Sigmoid colon (tissue), 7 donors: ENCODE data around the gene KRTAP5-3. TPM values are rescaled to one million over a fixed set of nuclear protein-coding genes. Genes with fewer than 3 reads are reported as not detected.
A peak's percentile ranks its signal among the peaks of the same experiment; 100 is the strongest.

Experiments
- DNase-seq: peaks from one replicate; pipeline ENCODE4 v3.0.0-alpha.2; 2019
- H3K27ac ChIP-seq, 4 donors: fragments of 200-600 bp; sonication (generic); one replicate each; pipeline ENCODE4 v1.5.1; 2016 to 2019; ENCODE audit warnings: mild to moderate bottlenecking in 1 of 4
- H3K27me3 ChIP-seq, 3 donors: fragments of 200-600 bp; sonication (generic); one replicate each; pipeline ENCODE4 v1.5.1; 2019; ENCODE audit warnings: mild to moderate bottlenecking in 1 of 3
- H3K36me3 ChIP-seq, 4 donors: fragments of 200-600 bp; sonication (generic); one replicate each; pipeline ENCODE4 v1.5.1; 2016 to 2019
- H3K4me1 ChIP-seq, 4 donors: fragments of 200-600 bp; sonication (generic); one replicate each; pipeline ENCODE4 v1.5.1; 2017 to 2019
- H3K4me3 ChIP-seq, 4 donors: fragments of 200-600 bp; sonication (generic); one replicate each; pipeline ENCODE4 v1.5.1; 2017 to 2019; ENCODE audit warnings: mild to moderate bottlenecking in 2 of 4, moderate library complexity in 1 of 4
- H3K9me3 ChIP-seq, 4 donors: fragments of 200-600 bp in 3 of 4; sonication (generic) in 3 of 4; one replicate each; pipeline versions ENCODE4 v1.5.1 to v1.6.1; 2013 to 2019
- CTCF ChIP-seq, 4 experiments: fragments of 450-650 bp in 3 of 4; fragments of 200-600 bp in 1 of 4; IDR thresholded peaks; one replicate each; pipeline ENCODE4 v1.5.1; 2016 to 2019; ENCODE audit warnings: antibody characterized with exemption in 4 of 4, mild to moderate bottlenecking in 3 of 4, moderate library complexity in 2 of 4
- EP300 ChIP-seq, 4 donors: sonication (generic); formaldehyde crosslinking; IDR thresholded peaks; one replicate each; pipeline ENCODE4 v1.6.1; 2017; ENCODE audit warnings: antibody characterized with exemption in 4 of 4
- POLR2A ChIP-seq, 2 donors: fragments of 450-650 bp; IDR thresholded peaks; one replicate each; pipeline ENCODE4 v1.6.1; 2016; ENCODE audit warnings: antibody characterized with exemption in 2 of 2, mild to moderate bottlenecking in 2 of 2, moderate library complexity in 2 of 2
- POLR2AphosphoS5 ChIP-seq, 4 donors: sonication (generic); formaldehyde crosslinking; IDR thresholded peaks; one replicate each; pipeline ENCODE4 v1.6.1; 2017; ENCODE audit warnings: antibody characterized with exemption in 4 of 4
- WGBS, 2 donors: extraction: QIAGEN DNeasy Blood & Tissue Kit; methylation state at CpG; one replicate each; pipeline ENCODE4 v1.1.7; 2013; 5-methylcytosine and 5-hydroxymethylcytosine counted together
- intact Hi-C: fragments of 100-400 bp; cut with DNase I; formaldehyde crosslinking; loops from one replicate; pipeline ENCODE4 v1.15.1; 2023
- polyA plus RNA-seq, 3 donors: library from polyadenylated mRNA; stranded (reverse); fragments of 200-250 nt; gene quantifications; one replicate each; pipeline ENCODE4 v1.2.3, GENCODE V29; 2013
- total RNA-seq, 4 donors: library from RNA; depleted of rRNA; stranded (reverse); fragments of >200 nt; gene quantifications; one replicate each; pipeline ENCODE4 v1.1.0, GENCODE V29; 2016
- donor health status: healthy with polysubstance abuse.
- donor health status: Bipolar disorder and iron deficiency.
- donor health status: healthy.

KRTAP5-3 gene
- total and polyA plus RNA-seq, 7 donors = not detected

GRCh38 chr11:1636291-1636950 is 28.2 kb upstream of the KRTAP5-3 start:
- Histone ChIP-seq H3K27me3 (peaks cover 0 to 43% (median 24%) of the 10 kb centered on the region in 3 donors), H3K27ac (no peak overlapping the region), H3K36me3 (no peaks in the 10 kb centered on the region), H3K4me3 (no peak overlapping the region), H3K4me1 (no peaks in the 10 kb centered on the region), H3K9me3 (no peaks in the 10 kb centered on the region)
- TF ChIP-seq POLR2A (IDR thresholded peaks at IDR 0.05) (no peak), CTCF (IDR thresholded peaks at IDR 0.05) (no peak), EP300 (IDR thresholded peaks at IDR 0.05) (no peak), POLR2AphosphoS5 (IDR thresholded peaks at IDR 0.05) (no peak)
- 87 to 89% methylated on average over 19 of the region's 19 CpGs for WGBS, 2 donors
- intact Hi-C loops = no loop called here
- DNase-seq = peak; percentile 56

DNA sequence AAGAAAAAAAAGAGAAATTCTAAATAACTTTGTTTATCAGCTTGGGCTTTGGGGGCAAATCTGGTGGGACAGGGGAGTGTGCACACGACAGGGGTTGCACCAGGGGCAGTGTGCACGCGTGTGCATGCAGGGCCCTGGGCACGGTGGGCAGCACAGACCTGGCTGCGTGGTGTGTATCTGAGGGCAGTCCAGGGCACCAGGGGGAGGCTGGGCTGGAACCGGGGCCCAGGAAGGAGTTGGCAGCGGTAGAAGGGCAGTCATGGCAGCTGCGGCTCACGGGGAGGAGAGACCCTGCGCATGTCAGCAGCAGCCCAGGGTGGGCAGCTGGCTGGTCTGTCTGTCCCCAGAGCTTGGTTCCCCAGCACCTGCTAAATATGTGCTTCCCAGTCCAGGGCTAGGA is 25.6 kb upstream of the KRTAP5-3 start:
- H3K27ac ChIP-seq = no peak overlapping the region
- TF ChIP-seq POLR2AphosphoS5 (IDR thresholded peaks at IDR 0.05) (no peak), CTCF (IDR thresholded peaks at IDR 0.05) (no peak), EP300 (IDR thresholded peaks at IDR 0.05) (no peak), POLR2A (IDR thresholded peaks at IDR 0.05) (no peak)
- H3K9me3 ChIP-seq = no peaks in the 10 kb centered on the region
- H3K27me3 ChIP-seq = peaks cover 0 to 38% (median 22%) of the 10 kb centered on the region in 3 donors
- intact Hi-C loops = no loop called here
- DNase-seq = peak; percentile 30
- no peaks in the 10 kb centered on the region for H3K36me3 ChIP-seq
- WGBS, 2 donors = 86 to 93% methylated on average over 10 of the region's 10 CpGs
- H3K4me1 ChIP-seq = no peaks in the 10 kb centered on the region
- H3K4me3 ChIP-seq = no peak overlapping the region

DNA sequence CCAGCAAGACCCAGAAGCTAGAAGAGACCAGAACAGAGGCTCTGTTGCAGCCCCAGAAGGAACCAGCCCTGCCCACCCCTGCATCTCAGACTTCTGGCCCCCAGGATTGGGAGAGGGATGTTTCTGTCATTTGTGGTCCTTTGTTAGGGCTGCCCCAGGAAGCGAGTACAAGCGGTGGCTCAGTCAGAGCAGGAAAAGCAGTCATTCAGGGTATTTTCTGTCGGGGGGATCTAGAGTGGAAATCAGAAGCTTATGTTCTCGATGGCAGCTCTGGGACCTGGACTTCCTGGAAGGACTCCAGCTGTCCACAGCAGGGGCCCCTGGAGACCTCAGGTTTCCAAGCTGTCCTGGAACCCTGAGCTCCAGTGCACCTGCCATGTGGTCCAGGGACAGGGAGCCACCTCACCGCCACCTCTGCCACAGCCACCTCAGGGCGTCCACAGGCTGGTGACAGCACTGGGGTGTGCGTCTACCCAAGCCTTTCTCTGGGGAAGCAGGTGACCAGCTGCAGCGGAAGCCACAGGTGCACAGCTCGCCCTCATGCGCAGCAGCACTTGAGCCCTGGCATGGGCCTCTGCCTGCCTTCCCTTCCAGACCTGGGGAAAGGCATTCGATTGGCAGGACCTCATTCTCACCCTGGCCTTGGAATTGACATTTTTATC is 23.9 kb upstream of the KRTAP5-3 start:
- intact Hi-C loops = no loop called here
- Histone ChIP-seq H3K4me1 (no peaks in the 10 kb centered on the region), H3K9me3 (no peaks in the 10 kb centered on the region), H3K27ac (no peak overlapping the region), H3K27me3 (peaks cover 0 to 41% (median 22%) of the 10 kb centered on the region in 3 donors), H3K4me3 (no peak overlapping the region), H3K36me3 (no peaks in the 10 kb centered on the region)
- TF ChIP-seq POLR2A (IDR thresholded peaks at IDR 0.05) (no peak), POLR2AphosphoS5 (IDR thresholded peaks at IDR 0.05) (no peak), CTCF (IDR thresholded peaks at IDR 0.05) (no peak), EP300 (IDR thresholded peaks at IDR 0.05) (no peak)
- WGBS, 2 donors = 66 to 70% methylated on average over 11 of the region's 11 CpGs
- DNase-seq = peak; percentile 44

DNA sequence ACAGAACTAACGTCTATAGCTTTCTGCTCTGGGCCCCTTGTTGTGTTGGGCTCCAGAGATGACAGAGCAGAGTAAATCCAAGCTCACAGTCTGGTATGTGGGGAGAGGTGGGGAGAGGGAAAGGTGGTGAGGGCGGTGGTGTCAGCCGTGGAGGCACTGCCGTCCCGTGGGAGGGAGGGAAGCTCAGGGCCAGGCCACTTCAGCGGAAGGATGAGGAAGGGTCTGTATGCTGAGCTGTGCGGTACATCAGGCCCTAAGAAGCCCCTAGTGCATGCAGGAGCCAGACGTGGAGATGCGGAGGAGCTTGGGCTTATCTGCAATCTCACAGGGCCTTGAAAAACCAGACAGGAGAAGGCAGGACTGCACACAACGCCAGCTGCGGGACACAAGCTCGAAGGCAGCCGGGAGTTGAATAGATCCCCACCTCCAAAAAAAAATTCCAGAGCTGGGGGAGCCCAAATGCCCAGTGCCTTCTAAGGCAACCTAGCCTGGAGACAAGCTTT is 22.9 kb upstream of the KRTAP5-3 start:
- H3K36me3 ChIP-seq = no peaks in the 10 kb centered on the region
- no peaks in the 10 kb centered on the region for H3K9me3 ChIP-seq
- H3K4me1 ChIP-seq = no peaks in the 10 kb centered on the region
- no peak overlapping the region for H3K27ac ChIP-seq
- TF ChIP-seq POLR2AphosphoS5 (IDR thresholded peaks at IDR 0.05) = no peak
- no peak for TF ChIP-seq CTCF (IDR thresholded peaks at IDR 0.05)
- TF ChIP-seq POLR2A (IDR thresholded peaks at IDR 0.05) = no peak
- TF ChIP-seq EP300 (IDR thresholded peaks at IDR 0.05) = no peak
- peak; percentile 41 for DNase-seq
- peaks cover 0 to 41% (median 22%) of the 10 kb centered on the region in 3 donors for H3K27me3 ChIP-seq
- 85 to 87% methylated on average over 13 of the region's 13 CpGs for WGBS, 2 donors
- intact Hi-C loops = no loop called here
- H3K4me3 ChIP-seq = no peak overlapping the region
